IMR-90 (cell line): ENCODE data around the gene DENND6A.

Source experiments
- BHLHE40 ChIP-seq: fragments of 150-350 bp; IDR thresholded peaks from 2 replicates; pipeline ENCODE4 v1.6.1; 2016; ENCODE audit warnings: mild to moderate bottlenecking, low read depth, low read length
- CEBPB ChIP-seq: IDR thresholded peaks from 2 replicates; pipeline ENCODE4 v1.6.1; 2012; ENCODE audit warnings: low read depth, low read length, improper control_type of control experiment
- FOS ChIP-seq: fragments of 150-350 bp; IDR thresholded peaks from 2 replicates; pipeline ENCODE4 v1.6.1; 2016; ENCODE audit warnings: low read depth, low read length
- MXI1 ChIP-seq: IDR thresholded peaks from 2 replicates; pipeline ENCODE4 v1.6.1; 2012; ENCODE audit warnings: low read depth, mild to moderate bottlenecking, low read length, moderate library complexity, borderline replicate concordance
- NFE2L2 ChIP-seq: fragments of 150-350 bp; IDR thresholded peaks from 2 replicates; pipeline ENCODE4 v1.6.1; 2016; ENCODE audit warnings: low read depth, mild to moderate bottlenecking, low read length
- POLR2A ChIP-seq: IDR thresholded peaks from 2 replicates; pipeline ENCODE4 v1.6.1; 2012; ENCODE audit warnings: mild to moderate bottlenecking, low read depth, low read length
- RFX5 ChIP-seq: IDR thresholded peaks from 2 replicates; pipeline ENCODE4 v1.8.0; 2012; ENCODE audit warnings: low read depth, mild to moderate bottlenecking, low read length, moderate library complexity
- SMC3 ChIP-seq: fragments of 150-350 bp; IDR thresholded peaks from 2 replicates; pipeline ENCODE4 v1.6.1; 2016; ENCODE audit warnings: low read depth, mild to moderate bottlenecking, antibody characterized with exemption, low read length, moderate library complexity
- TF ChIP-seq, protein P1 (sequence below): fragments of 150-350 bp; IDR thresholded peaks from 2 replicates; pipeline ENCODE4 v1.6.1; 2017; ENCODE audit warnings: mild to moderate bottlenecking, antibody characterized with exemption, low read length, low read depth
- TF ChIP-seq, protein P2 (sequence below): conservative IDR thresholded peaks from 2 replicates; pipeline ENCODE4 v1.5.1; 2012; ENCODE audit warnings: mild to moderate bottlenecking, low read depth, low read length, improper control_type of control experiment

DNA sequence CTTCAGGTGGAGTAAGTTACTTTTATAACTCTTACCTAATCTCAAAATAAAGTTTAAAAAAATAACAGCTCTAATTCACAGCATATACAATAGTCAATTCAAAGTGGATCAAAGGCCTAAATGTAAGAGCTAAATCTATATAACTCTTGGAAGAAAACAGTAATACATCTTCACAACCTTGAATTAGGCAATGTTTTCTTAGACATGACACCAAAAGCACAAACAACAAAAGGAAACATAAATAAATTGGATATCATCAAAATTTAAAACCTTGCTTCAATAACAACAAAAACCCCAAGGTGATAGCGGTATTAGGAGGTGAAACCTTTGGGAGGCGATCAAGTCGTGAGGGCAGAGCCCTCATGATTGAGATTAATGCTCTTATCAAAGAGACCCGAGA, 12.8 kb downstream of the DENND6A start:
- no peak for TF ChIP-seq POLR2A
- TF ChIP-seq, protein P1, sequence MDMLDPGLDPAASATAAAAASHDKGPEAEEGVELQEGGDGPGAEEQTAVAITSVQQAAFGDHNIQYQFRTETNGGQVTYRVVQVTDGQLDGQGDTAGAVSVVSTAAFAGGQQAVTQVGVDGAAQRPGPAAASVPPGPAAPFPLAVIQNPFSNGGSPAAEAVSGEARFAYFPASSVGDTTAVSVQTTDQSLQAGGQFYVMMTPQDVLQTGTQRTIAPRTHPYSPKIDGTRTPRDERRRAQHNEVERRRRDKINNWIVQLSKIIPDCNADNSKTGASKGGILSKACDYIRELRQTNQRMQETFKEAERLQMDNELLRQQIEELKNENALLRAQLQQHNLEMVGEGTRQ = no peak
- TF ChIP-seq, protein P2, sequence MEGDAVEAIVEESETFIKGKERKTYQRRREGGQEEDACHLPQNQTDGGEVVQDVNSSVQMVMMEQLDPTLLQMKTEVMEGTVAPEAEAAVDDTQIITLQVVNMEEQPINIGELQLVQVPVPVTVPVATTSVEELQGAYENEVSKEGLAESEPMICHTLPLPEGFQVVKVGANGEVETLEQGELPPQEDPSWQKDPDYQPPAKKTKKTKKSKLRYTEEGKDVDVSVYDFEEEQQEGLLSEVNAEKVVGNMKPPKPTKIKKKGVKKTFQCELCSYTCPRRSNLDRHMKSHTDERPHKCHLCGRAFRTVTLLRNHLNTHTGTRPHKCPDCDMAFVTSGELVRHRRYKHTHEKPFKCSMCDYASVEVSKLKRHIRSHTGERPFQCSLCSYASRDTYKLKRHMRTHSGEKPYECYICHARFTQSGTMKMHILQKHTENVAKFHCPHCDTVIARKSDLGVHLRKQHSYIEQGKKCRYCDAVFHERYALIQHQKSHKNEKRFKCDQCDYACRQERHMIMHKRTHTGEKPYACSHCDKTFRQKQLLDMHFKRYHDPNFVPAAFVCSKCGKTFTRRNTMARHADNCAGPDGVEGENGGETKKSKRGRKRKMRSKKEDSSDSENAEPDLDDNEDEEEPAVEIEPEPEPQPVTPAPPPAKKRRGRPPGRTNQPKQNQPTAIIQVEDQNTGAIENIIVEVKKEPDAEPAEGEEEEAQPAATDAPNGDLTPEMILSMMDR = no peak
- no peak for TF ChIP-seq BHLHE40
- peak; percentile 76 for TF ChIP-seq CEBPB
- TF ChIP-seq FOS = no peak
- TF ChIP-seq MXI1 = no peak
- no peak for TF ChIP-seq RFX5
- no peak for TF ChIP-seq NFE2L2
- TF ChIP-seq SMC3 = no peak
